HG03354 (cell line): Measurements from ENCODE around the gene CAPN1.
A peak's percentile ranks its signal among the peaks of the same experiment; 100 is the strongest.
"Not testable (repeated sequence)": the region's sequence is repeated elsewhere in the genome, so short reads cannot be mapped to it uniquely, and the experiment has no call there.

ENCODE experiments used
- ATAC-seq: cut with Tn5 transposase; IDR thresholded peaks from one replicate; pipeline ENCODE4 v1.9.1; 2021; ENCODE audit warnings: mild to moderate bottlenecking; ENCODE audit not compliant: unreplicated experiment, poor library complexity, severe bottlenecking

CAPN1 gene

GRCh38 chr11:65181569-65182257, at the start of gene CAPN1:
Gene CAPN1, plus strand, starts transcription at chr11:65181928. Its CDS starts 774 bp downstream, at chr11:65182702.
- ATAC-seq, result peak; percentile 42

- ATAC-seq, result no peak
These were observed 49.3 kb upstream of the CAPN1 start for GRCh38 chr11:65132238-65132987.

GRCh38 chr11:65132988-65133700, 48.6 kb upstream of the CAPN1 start:
- no peak for ATAC-seq

- peak; percentile 0 for ATAC-seq
These were observed 48.0 kb upstream of the CAPN1 start for GRCh38 chr11:65133724-65134123.

- peak; percentile 61 for ATAC-seq
These were observed 47.3 kb upstream of the CAPN1 start, which contains the start of gene SYVN1 for GRCh38 chr11:65134240-65134951. Gene SYVN1, minus strand, starts transcription at chr11:65134519. Its CDS starts 918 bp downstream, at chr11:65133601.

- peak; percentile 68 for ATAC-seq
These were observed 46.6 kb upstream of the CAPN1 start for GRCh38 chr11:65134952-65135632.

GRCh38 chr11:65135633-65136145, 46.0 kb upstream of the CAPN1 start:
- ATAC-seq, result no peak

- ATAC-seq, result no peak
These were observed 45.1 kb upstream of the CAPN1 start for GRCh38 chr11:65136515-65137096.

- ATAC-seq, result no peak
These were observed 39.7 kb upstream of the CAPN1 start for GRCh38 chr11:65141896-65142494.

GRCh38 chr11:65147352-65148075, 34.2 kb upstream of the CAPN1 start:
- ATAC-seq, result no peak

- no peak for ATAC-seq
These were observed 33.1 kb upstream of the CAPN1 start for GRCh38 chr11:65148657-65149056.

GRCh38 chr11:65150131-65150508, 31.6 kb upstream of the CAPN1 start:
- ATAC-seq, result not testable (repeated sequence)

GRCh38 chr11:65150509-65151299, 31.0 kb upstream of the CAPN1 start:
- no peak for ATAC-seq

GRCh38 chr11:65151331-65151899, 30.3 kb upstream of the CAPN1 start:
- no peak for ATAC-seq

- no peak for ATAC-seq
These were observed 29.6 kb upstream of the CAPN1 start for GRCh38 chr11:65152122-65152521.

GRCh38 chr11:65156256-65156655, 25.5 kb upstream of the CAPN1 start:
- ATAC-seq, result no peak

GRCh38 chr11:65156926-65157325, 24.8 kb upstream of the CAPN1 start:
- no peak for ATAC-seq
